ENCODE results near the gene PACS1. TPM values are rescaled to one million over a fixed set of nuclear protein-coding genes. Genes with fewer than 3 reads are reported as not detected.

Gene PACS1
- polyA plus RNA-seq, 1 of the 3 experiments (the other 2 are of a cell fraction), result 37.3 TPM

- TF ChIP-seq, protein P1, sequence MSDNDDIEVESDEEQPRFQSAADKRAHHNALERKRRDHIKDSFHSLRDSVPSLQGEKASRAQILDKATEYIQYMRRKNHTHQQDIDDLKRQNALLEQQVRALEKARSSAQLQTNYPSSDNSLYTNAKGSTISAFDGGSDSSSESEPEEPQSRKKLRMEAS (IDR thresholded peaks at IDR 0.05; ENCODE audit: low read depth), result 0 out of 2 replicates have a peak, but pooled peaks have one; percentile 31
- peak; percentile 66 for TF ChIP-seq RAD21 (IDR thresholded peaks at IDR 0.05; ENCODE audit: low read length)
- TF ChIP-seq EP300 (IDR thresholded peaks at IDR 0.05; ENCODE audit: borderline replicate concordance in 1 of 2, low read depth in 1 of 2, low read length in 1 of 2), result no peak
- no peak for TF ChIP-seq TEAD4 (IDR thresholded peaks at IDR 0.05; ENCODE audit: borderline replicate concordance, insufficient read depth)
- TF ChIP-seq SMC3 (IDR thresholded peaks at IDR 0.05; ENCODE audit: low read depth, low read length), result peak; percentile 76
- TF ChIP-seq, protein P2, sequence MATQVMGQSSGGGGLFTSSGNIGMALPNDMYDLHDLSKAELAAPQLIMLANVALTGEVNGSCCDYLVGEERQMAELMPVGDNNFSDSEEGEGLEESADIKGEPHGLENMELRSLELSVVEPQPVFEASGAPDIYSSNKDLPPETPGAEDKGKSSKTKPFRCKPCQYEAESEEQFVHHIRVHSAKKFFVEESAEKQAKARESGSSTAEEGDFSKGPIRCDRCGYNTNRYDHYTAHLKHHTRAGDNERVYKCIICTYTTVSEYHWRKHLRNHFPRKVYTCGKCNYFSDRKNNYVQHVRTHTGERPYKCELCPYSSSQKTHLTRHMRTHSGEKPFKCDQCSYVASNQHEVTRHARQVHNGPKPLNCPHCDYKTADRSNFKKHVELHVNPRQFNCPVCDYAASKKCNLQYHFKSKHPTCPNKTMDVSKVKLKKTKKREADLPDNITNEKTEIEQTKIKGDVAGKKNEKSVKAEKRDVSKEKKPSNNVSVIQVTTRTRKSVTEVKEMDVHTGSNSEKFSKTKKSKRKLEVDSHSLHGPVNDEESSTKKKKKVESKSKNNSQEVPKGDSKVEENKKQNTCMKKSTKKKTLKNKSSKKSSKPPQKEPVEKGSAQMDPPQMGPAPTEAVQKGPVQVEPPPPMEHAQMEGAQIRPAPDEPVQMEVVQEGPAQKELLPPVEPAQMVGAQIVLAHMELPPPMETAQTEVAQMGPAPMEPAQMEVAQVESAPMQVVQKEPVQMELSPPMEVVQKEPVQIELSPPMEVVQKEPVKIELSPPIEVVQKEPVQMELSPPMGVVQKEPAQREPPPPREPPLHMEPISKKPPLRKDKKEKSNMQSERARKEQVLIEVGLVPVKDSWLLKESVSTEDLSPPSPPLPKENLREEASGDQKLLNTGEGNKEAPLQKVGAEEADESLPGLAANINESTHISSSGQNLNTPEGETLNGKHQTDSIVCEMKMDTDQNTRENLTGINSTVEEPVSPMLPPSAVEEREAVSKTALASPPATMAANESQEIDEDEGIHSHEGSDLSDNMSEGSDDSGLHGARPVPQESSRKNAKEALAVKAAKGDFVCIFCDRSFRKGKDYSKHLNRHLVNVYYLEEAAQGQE (IDR thresholded peaks at IDR 0.05; ENCODE audit: low read depth, low read length), result peak; percentile 44; the same call in 1 of the 2 replicates
- TF ChIP-seq, protein P3, sequence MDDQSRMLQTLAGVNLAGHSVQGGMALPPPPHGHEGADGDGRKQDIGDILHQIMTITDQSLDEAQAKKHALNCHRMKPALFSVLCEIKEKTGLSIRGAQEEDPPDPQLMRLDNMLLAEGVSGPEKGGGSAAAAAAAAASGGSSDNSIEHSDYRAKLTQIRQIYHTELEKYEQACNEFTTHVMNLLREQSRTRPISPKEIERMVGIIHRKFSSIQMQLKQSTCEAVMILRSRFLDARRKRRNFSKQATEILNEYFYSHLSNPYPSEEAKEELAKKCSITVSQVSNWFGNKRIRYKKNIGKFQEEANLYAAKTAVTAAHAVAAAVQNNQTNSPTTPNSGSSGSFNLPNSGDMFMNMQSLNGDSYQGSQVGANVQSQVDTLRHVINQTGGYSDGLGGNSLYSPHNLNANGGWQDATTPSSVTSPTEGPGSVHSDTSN (IDR thresholded peaks at IDR 0.05), result no peak
Observed at GRCh38 chr11:66282468-66283455, 212.7 kb downstream of the PACS1 start (continued).

GRCh38 chr11:66283461-66284105 lies 213.5 kb downstream of the PACS1 start:
- TF ChIP-seq, protein P4, sequence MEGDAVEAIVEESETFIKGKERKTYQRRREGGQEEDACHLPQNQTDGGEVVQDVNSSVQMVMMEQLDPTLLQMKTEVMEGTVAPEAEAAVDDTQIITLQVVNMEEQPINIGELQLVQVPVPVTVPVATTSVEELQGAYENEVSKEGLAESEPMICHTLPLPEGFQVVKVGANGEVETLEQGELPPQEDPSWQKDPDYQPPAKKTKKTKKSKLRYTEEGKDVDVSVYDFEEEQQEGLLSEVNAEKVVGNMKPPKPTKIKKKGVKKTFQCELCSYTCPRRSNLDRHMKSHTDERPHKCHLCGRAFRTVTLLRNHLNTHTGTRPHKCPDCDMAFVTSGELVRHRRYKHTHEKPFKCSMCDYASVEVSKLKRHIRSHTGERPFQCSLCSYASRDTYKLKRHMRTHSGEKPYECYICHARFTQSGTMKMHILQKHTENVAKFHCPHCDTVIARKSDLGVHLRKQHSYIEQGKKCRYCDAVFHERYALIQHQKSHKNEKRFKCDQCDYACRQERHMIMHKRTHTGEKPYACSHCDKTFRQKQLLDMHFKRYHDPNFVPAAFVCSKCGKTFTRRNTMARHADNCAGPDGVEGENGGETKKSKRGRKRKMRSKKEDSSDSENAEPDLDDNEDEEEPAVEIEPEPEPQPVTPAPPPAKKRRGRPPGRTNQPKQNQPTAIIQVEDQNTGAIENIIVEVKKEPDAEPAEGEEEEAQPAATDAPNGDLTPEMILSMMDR (IDR thresholded peaks at IDR 0.05), result peak; percentile 35
- TF ChIP-seq ZBTB33 (IDR thresholded peaks at IDR 0.05; ENCODE audit: borderline replicate concordance, low read depth), result no peak
- H4K20me1 ChIP-seq (ENCODE audit: insufficient read depth), result peaks cover 18% of the 10 kb centered on the region
- peaks cover 0 to 59% of the 10 kb centered on the region in 2 experiments; a peak in 1 of 4 replicates for H3K4me1 ChIP-seq (ENCODE audit: control insufficient read depth in 1 of 2, insufficient read depth in 2 of 2, low read depth in 1 of 2, low read length in 1 of 2)
- H3K27ac ChIP-seq (ENCODE audit: low read depth in 2 of 2, low read length in 1 of 2), result no peak overlapping the region; a peak in 1 of 4 replicates
- CTCF ChIA-PET, result interaction anchor here (0.7 to 8.2 kb wide), 16 partner anchors 7 to 157 kb away, joined by 3 to 111 read pairs (median 4); partner anchors contain the start of genes RAB1B, RIN1 and TMEM151A
- H3K9ac ChIP-seq, result no peak overlapping the region
- peaks cover 16% of the 10 kb centered on the region for H3F3A ChIP-seq (replicated peaks; ENCODE audit: insufficient read depth)
- H3K36me3 ChIP-seq (replicated peaks in 1 of 2; ENCODE audit: control insufficient read depth in 1 of 2, insufficient read depth in 2 of 2, low read length in 1 of 2), result peaks cover 0 to 36% of the 10 kb centered on the region in 2 experiments
- peak; percentile 58 for DNase-seq
- no peaks in the 10 kb centered on the region for H3K9me2 ChIP-seq
- H3K79me2 ChIP-seq (ENCODE audit: insufficient read depth), result peaks cover 35% of the 10 kb centered on the region; the same call in 1 of the 2 replicates
- no peak overlapping the region for H3K4me2 ChIP-seq
- 50% methylated on average over 2 of the region's 14 CpGs for WGBS (ENCODE audit: low lambda C conversion rate)
- no peaks in the 10 kb centered on the region for H3K9me3 ChIP-seq
- POLR2A ChIA-PET, result interaction anchor here (1.3 kb wide), 1 partner anchor 29 kb away, joined by 3 read pairs; no protein-coding TSS in a partner anchor
- H3K27me3 ChIP-seq (ENCODE audit: insufficient read depth), result no peaks in the 10 kb centered on the region
- H2AFZ ChIP-seq (ENCODE audit: low read depth), result no peak overlapping the region
- no peak overlapping the region for H3K4me3 ChIP-seq (ENCODE audit: low read depth in 2 of 2, low read length in 1 of 2)

All from SK-N-SH (cell line).